ENCODE data around the gene GDF2. TPM values are rescaled to one million over a fixed set of nuclear protein-coding genes. Genes with fewer than 3 reads are reported as not detected.

Gene GDF2
- total RNA-seq, 3 donors from 2014 or later (not counting 1 experiment from before 2014, with no cell fraction given): not detected

- Histone ChIP-seq H3K4me3 (ENCODE audit: low read length) (no peak overlapping the region), H3K27ac (ENCODE audit: low read length) (no peak overlapping the region), H3K9me3 (ENCODE audit: control insufficient read depth, insufficient read depth, low read length) (no peaks in the 10 kb centered on the region), H3K4me1 (ENCODE audit: control insufficient read depth, insufficient read depth, low read length) (no peaks in the 10 kb centered on the region), H3K27me3 (ENCODE audit: control insufficient read depth, insufficient read depth, low read length) (no peaks in the 10 kb centered on the region), H3K36me3 (ENCODE audit: control insufficient read depth, insufficient read depth, low read length) (no peaks in the 10 kb centered on the region)
- Mint-ChIP-seq H3K4me3 (no peak overlapping the region), H3K27me3 (ENCODE audit: low read depth in 2 of 2) (peaks cover 12 to 17% of the 10 kb centered on the region in 2 donors), H3K4me1 (no peaks in the 10 kb centered on the region), H3K27ac (no peak overlapping the region), H3K36me3 (no peaks in the 10 kb centered on the region), H3K9me3 (no peaks in the 10 kb centered on the region)
- WGBS (ENCODE audit: insufficient coverage): 87% methylated on average over 6 of the region's 7 CpGs
- DNase-seq (no peak), ATAC-seq (no peak)
- TF ChIP-seq CTCF (IDR thresholded peaks at IDR 0.05): no peak
- intact Hi-C loops (cut with micrococcal nuclease): no loop called here
Observed at GRCh38 chr10:47371629-47372485, 49.6 kb downstream of the GDF2 start.

GRCh38 chr10:47372726-47373125, 50.5 kb downstream of the GDF2 start:
- Histone ChIP-seq H3K27ac (ENCODE audit: low read length) (no peak overlapping the region), H3K9me3 (ENCODE audit: control insufficient read depth, insufficient read depth, low read length) (no peaks in the 10 kb centered on the region), H3K4me3 (ENCODE audit: low read length) (no peak overlapping the region), H3K4me1 (ENCODE audit: control insufficient read depth, insufficient read depth, low read length) (no peaks in the 10 kb centered on the region), H3K27me3 (ENCODE audit: control insufficient read depth, insufficient read depth, low read length) (no peaks in the 10 kb centered on the region), H3K36me3 (ENCODE audit: control insufficient read depth, insufficient read depth, low read length) (no peaks in the 10 kb centered on the region)
- TF ChIP-seq CTCF (IDR thresholded peaks at IDR 0.05): no peak
- no peak for ATAC-seq
- DNase-seq: no peak
- no peaks in the 10 kb centered on the region for H3K36me3 Mint-ChIP-seq
- H3K4me3 Mint-ChIP-seq: no peak overlapping the region
- H3K9me3 Mint-ChIP-seq: no peaks in the 10 kb centered on the region
- no peak overlapping the region for H3K27ac Mint-ChIP-seq
- intact Hi-C loops (cut with micrococcal nuclease): no loop called here
- 60% methylated on average over 6 of the region's 6 CpGs for WGBS (ENCODE audit: insufficient coverage)
- peaks cover 20 to 26% of the 10 kb centered on the region in 2 donors for H3K27me3 Mint-ChIP-seq (ENCODE audit: low read depth in 2 of 2)
- peaks cover 0 to 7% of the 10 kb centered on the region in 2 donors for H3K4me1 Mint-ChIP-seq

GRCh38 chr10:47374611-47375536, 52.6 kb downstream of the GDF2 start:
- Histone ChIP-seq H3K27me3 (ENCODE audit: control insufficient read depth, insufficient read depth, low read length) (no peaks in the 10 kb centered on the region), H3K36me3 (ENCODE audit: control insufficient read depth, insufficient read depth, low read length) (no peaks in the 10 kb centered on the region), H3K4me3 (ENCODE audit: low read length) (no peak overlapping the region), H3K9me3 (ENCODE audit: control insufficient read depth, insufficient read depth, low read length) (no peaks in the 10 kb centered on the region), H3K27ac (ENCODE audit: low read length) (no peak overlapping the region), H3K4me1 (ENCODE audit: control insufficient read depth, insufficient read depth, low read length) (no peaks in the 10 kb centered on the region)
- no peak for TF ChIP-seq CTCF (IDR thresholded peaks at IDR 0.05)
- 92% methylated on average over 12 of the region's 12 CpGs for WGBS (ENCODE audit: insufficient coverage)
- ATAC-seq: no peak
- Mint-ChIP-seq H3K9me3 (no peaks in the 10 kb centered on the region), H3K4me1 (peaks cover 0 to 8% of the 10 kb centered on the region in 2 donors), H3K36me3 (no peaks in the 10 kb centered on the region), H3K4me3 (no peak overlapping the region), H3K27ac (no peak overlapping the region), H3K27me3 (ENCODE audit: low read depth in 2 of 2) (peaks cover 27 to 39% of the 10 kb centered on the region in 2 donors)
- intact Hi-C loops (cut with micrococcal nuclease): no loop called here
- no peak for DNase-seq
